Loucy (cell line): Measurements from ENCODE around the gene LAMC1.

ENCODE experiments used
- H2AFZ ChIP-seq: fragments of 200-600 bp; sonication (generic); 2 replicates; pipeline ENCODE4 v1.6.0; 2016; ENCODE audit warnings: antibody characterized with exemption, mild to moderate bottlenecking, low read length, moderate library complexity
- H3F3A ChIP-seq: fragments of 200-600 bp; 2 replicates; pipeline ENCODE4 v1.6.0; 2016; ENCODE audit warnings: antibody characterized with exemption, low read depth, mild to moderate bottlenecking
- H3K27me3 ChIP-seq: fragments of 200-600 bp; sonication (generic); 2 replicates; pipeline ENCODE4 v1.6.1; 2014; ENCODE audit warnings: low read length, mild to moderate bottlenecking; ENCODE audit not compliant: insufficient read depth, poor library complexity, severe bottlenecking
- H3K36me3 ChIP-seq: fragments of 200-600 bp; sonication (generic); 2 replicates; pipeline ENCODE4 v1.6.1; 2016; ENCODE audit warnings: low read length; ENCODE audit not compliant: insufficient read depth
- H3K4me1 ChIP-seq: fragments of 200-600 bp; sonication (generic); 2 replicates; pipeline ENCODE4 v1.5.1; 2014; ENCODE audit warnings: low read length, mild to moderate bottlenecking; ENCODE audit not compliant: insufficient read depth, poor library complexity, severe bottlenecking
- H3K4me2 ChIP-seq: fragments of 200-600 bp; sonication (generic); 2 replicates; pipeline ENCODE4 v1.6.0; 2014; ENCODE audit warnings: antibody characterized with exemption, low read length, low read depth, mild to moderate bottlenecking; ENCODE audit not compliant: poor library complexity, severe bottlenecking
- H3K4me3 ChIP-seq: fragments of 200-600 bp; sonication (generic); 2 replicates; pipeline ENCODE4 v1.5.1; 2014; ENCODE audit warnings: low read length, mild to moderate bottlenecking, mixed read lengths; ENCODE audit not compliant: poor library complexity, severe bottlenecking
- H3K79me2 ChIP-seq: fragments of 200-600 bp; sonication (generic); 2 replicates; pipeline ENCODE4 v1.6.1; 2014; ENCODE audit warnings: low read length; ENCODE audit not compliant: insufficient read depth
- H3K9ac ChIP-seq: fragments of 200-600 bp; sonication (generic); 2 replicates; pipeline ENCODE4 v1.6.0; 2014; ENCODE audit warnings: mild to moderate bottlenecking, low read depth, low read length, moderate library complexity; ENCODE audit not compliant: poor library complexity, severe bottlenecking
- H3K9me2 ChIP-seq: fragments of 200-600 bp; sonication (generic); replicated peaks from 2 replicates; pipeline ENCODE4 v1.6.1; 2016; ENCODE audit warnings: low read depth, low read length, mixed read lengths
- H3K9me3 ChIP-seq: fragments of 200-600 bp; sonication (generic); 2 replicates; pipeline ENCODE4 v1.6.1; 2014; ENCODE audit warnings: mild to moderate bottlenecking, antibody characterized with exemption, low read length, low read depth; ENCODE audit not compliant: insufficient read depth
- H4K20me1 ChIP-seq: fragments of 200-600 bp; sonication (generic); 2 replicates; pipeline ENCODE4 v1.6.0; 2014; ENCODE audit warnings: antibody characterized with exemption, low read length, mild to moderate bottlenecking; ENCODE audit not compliant: insufficient read depth, poor library complexity, severe bottlenecking
- CTCF ChIP-seq: fragments of 200-600 bp; sonication (generic); conservative IDR thresholded peaks from 2 replicates; pipeline ENCODE4 v1.5.1; 2014; ENCODE audit warnings: mild to moderate bottlenecking, antibody characterized with exemption, low read length
- EZH2phosphoT487 ChIP-seq: fragments of 200-600 bp; IDR thresholded peaks from 2 replicates; pipeline ENCODE4 v1.6.1; 2018; ENCODE audit warnings: antibody characterized with exemption, mild to moderate bottlenecking, moderate library complexity, borderline replicate concordance

Gene LAMC1

GRCh38 chr1:183168308-183168707, 145.1 kb downstream of the LAMC1 start:
- Histone ChIP-seq H3K4me1 (peaks cover 6% of the 10 kb centered on the region), H3K9me3 (no peaks in the 10 kb centered on the region), H3K27me3 (no peaks in the 10 kb centered on the region), H3K9me2 (no peaks in the 10 kb centered on the region), H3K79me2 (no peaks in the 10 kb centered on the region), H4K20me1 (no peaks in the 10 kb centered on the region), H3K4me3 (no peak overlapping the region), H3K9ac (no peak overlapping the region), H2AFZ (no peak overlapping the region), H3K4me2 (no peak overlapping the region), H3F3A (no peaks in the 10 kb centered on the region), H3K36me3 (no peaks in the 10 kb centered on the region)
- TF ChIP-seq EZH2phosphoT487 = no peak

GRCh38 chr1:183173828-183174227, 150.6 kb downstream of the LAMC1 start:
- no peak overlapping the region for H3K9ac ChIP-seq
- H3K4me2 ChIP-seq = no peak overlapping the region
- H3K36me3 ChIP-seq = no peaks in the 10 kb centered on the region
- H4K20me1 ChIP-seq = no peaks in the 10 kb centered on the region
- TF ChIP-seq CTCF = no peak
- no peak for TF ChIP-seq EZH2phosphoT487
- H3K79me2 ChIP-seq = no peaks in the 10 kb centered on the region
- H3K9me2 ChIP-seq = no peaks in the 10 kb centered on the region
- no peaks in the 10 kb centered on the region for H3K4me1 ChIP-seq
- no peaks in the 10 kb centered on the region for H3F3A ChIP-seq
- H3K27me3 ChIP-seq = no peaks in the 10 kb centered on the region
- H3K9me3 ChIP-seq = no peaks in the 10 kb centered on the region
- H3K4me3 ChIP-seq = no peak overlapping the region
- no peak overlapping the region for H2AFZ ChIP-seq

- H3K9ac ChIP-seq = no peak overlapping the region
- no peak overlapping the region for H2AFZ ChIP-seq
These were observed 152.4 kb downstream of the LAMC1 start for GRCh38 chr1:183175631-183176030.

More at GRCh38 chr1:183175631-183176030, 152.4 kb downstream of the LAMC1 start:
- no peaks in the 10 kb centered on the region for H4K20me1 ChIP-seq
- no peaks in the 10 kb centered on the region for H3K9me2 ChIP-seq
- TF ChIP-seq CTCF (no peak), EZH2phosphoT487 (no peak)
- peaks cover 7% of the 10 kb centered on the region for H3K4me1 ChIP-seq
- H3K27me3 ChIP-seq = no peaks in the 10 kb centered on the region
- no peak overlapping the region for H3K4me3 ChIP-seq
- H3K4me2 ChIP-seq = no peak overlapping the region
- H3F3A ChIP-seq = no peaks in the 10 kb centered on the region
- H3K36me3 ChIP-seq = no peaks in the 10 kb centered on the region
- no peaks in the 10 kb centered on the region for H3K79me2 ChIP-seq
- H3K9me3 ChIP-seq = no peaks in the 10 kb centered on the region
